ENCODE results near the gene FAM170B. TPM values are rescaled to one million over a fixed set of nuclear protein-coding genes. Genes with fewer than 3 reads are reported as not detected.

Gene FAM170B
- total RNA-seq, 1 experiment from 2014 or later = not detected

- no peaks in the 10 kb centered on the region for H3K36me3 Mint-ChIP-seq
- ChIA-PET POLR2A (no interaction called here), CTCF (no interaction called here)
- H3K27ac Mint-ChIP-seq = no peak overlapping the region
- H3K27me3 Mint-ChIP-seq (ENCODE audit: low read depth) = no peaks in the 10 kb centered on the region; the same call in 1 of the 2 replicates
- ATAC-seq (no peak), DNase-seq (ENCODE audit: low spot score) (no peak)
- no peak for TF ChIP-seq CREB1 (CRISPR knock-in tag; IDR thresholded peaks at IDR 0.05)
- no peak for TF ChIP-seq TCF7 (CRISPR knock-in tag; IDR thresholded peaks at IDR 0.05; ENCODE audit: low read depth)
- no peak for TF ChIP-seq ZNF512 (CRISPR knock-in tag; IDR thresholded peaks at IDR 0.05; ENCODE audit: borderline replicate concordance)
- no peak for TF ChIP-seq SP1 (CRISPR knock-in tag; conservative IDR thresholded peaks at IDR 0.05)
- no peak for TF ChIP-seq MLX (CRISPR knock-in tag; IDR thresholded peaks at IDR 0.05)
- TF ChIP-seq SMAD3 (CRISPR knock-in tag; IDR thresholded peaks at IDR 0.05; ENCODE audit: borderline replicate concordance) = no peak
- TF ChIP-seq CREM (CRISPR knock-in tag; IDR thresholded peaks at IDR 0.05) = no peak
- TF ChIP-seq CBFB (CRISPR knock-in tag; IDR thresholded peaks at IDR 0.05; ENCODE audit: low read depth) = no peak
- TF ChIP-seq AR (CRISPR knock-in tag; IDR thresholded peaks at IDR 0.05) = no peak
- TF ChIP-seq IRF1 (CRISPR knock-in tag; IDR thresholded peaks at IDR 0.05) = no peak
- TF ChIP-seq AFF4 (CRISPR knock-in tag; IDR thresholded peaks at IDR 0.05; ENCODE audit: borderline replicate concordance) = no peak
- TF ChIP-seq ZNF121 (CRISPR knock-in tag; IDR thresholded peaks at IDR 0.05) = no peak
- no peak for TF ChIP-seq FOXK1 (CRISPR knock-in tag; IDR thresholded peaks at IDR 0.05)
- H3K9me3 Mint-ChIP-seq = peaks cover 3% of the 10 kb centered on the region; the same call in 1 of the 2 replicates
- 0 out of 2 replicates have a peak, but pooled peaks cover 3% of the 10 kb centered on the region for H3K4me1 Mint-ChIP-seq
- H3K4me3 Mint-ChIP-seq = no peak overlapping the region
Observed at GRCh38 chr10:49106451-49106850, 27.4 kb downstream of the FAM170B start.

- ATAC-seq (no peak), DNase-seq (ENCODE audit: low spot score) (no peak)
- ChIA-PET CTCF (no interaction called here), POLR2A (no interaction called here)
- peaks cover 3% of the 10 kb centered on the region; the same call in 1 of the 2 replicates for H3K9me3 Mint-ChIP-seq
- no peaks in the 10 kb centered on the region; the same call in 1 of the 2 replicates for H3K27me3 Mint-ChIP-seq (ENCODE audit: low read depth)
- no peaks in the 10 kb centered on the region for H3K36me3 Mint-ChIP-seq
- H3K4me3 Mint-ChIP-seq = no peak overlapping the region
- H3K27ac Mint-ChIP-seq = no peak overlapping the region
- 0 out of 2 replicates have a peak, but pooled peaks cover 3% of the 10 kb centered on the region for H3K4me1 Mint-ChIP-seq
- TF ChIP-seq TCF7 (CRISPR knock-in tag; IDR thresholded peaks at IDR 0.05; ENCODE audit: low read depth) (no peak), E2F5 (CRISPR knock-in tag; IDR thresholded peaks at IDR 0.05) (no peak), ARID4B (CRISPR knock-in tag; IDR thresholded peaks at IDR 0.05; ENCODE audit: borderline replicate concordance) (no peak), NFE2L1 (CRISPR knock-in tag; IDR thresholded peaks at IDR 0.05) (no peak), ZSCAN18 (CRISPR knock-in tag; IDR thresholded peaks at IDR 0.05) (no peak), ELF4 (CRISPR knock-in tag; IDR thresholded peaks at IDR 0.05; ENCODE audit: low read depth) (no peak)
Observed at GRCh38 chr10:49105076-49105475, 28.7 kb downstream of the FAM170B start.
